Activated B cell treated with CpG ODN at 0.5 μM for 24 hours (primary cell): ENCODE measurements around the gene RPS6KA5. TPM values are rescaled to one million over a fixed set of nuclear protein-coding genes. Genes with fewer than 3 reads are reported as not detected.

Experiments
- ATAC-seq: fragments of 200-7000 bp; cut with Tn5 transposase; one replicate; pipeline ENCODE4 v1.10.0; 2021; ENCODE audit warnings: low read depth, mild to moderate bottlenecking, moderate library complexity
- CTCF ChIA-PET: fragments of 350-600 bp; sonication (Branson Sonifier 250); formaldehyde crosslinking; loops from one replicate; lab custom pipeline; 2021; ENCODE audit warnings: antibody characterized with exemption; lab: Charles Lee
- POLR2A ChIA-PET: fragments of 350-600 bp; sonication (Branson Sonifier 250); formaldehyde crosslinking; loops from one replicate; lab custom pipeline; 2021; ENCODE audit warnings: antibody characterized with exemption; lab: Charles Lee
- DNase-seq: peaks from one replicate; pipeline ENCODE4 v3.0.0; 2022
- H3K27ac Mint-ChIP-seq: one replicate; pipeline ENCODE4 v1.8.0; 2020; ENCODE audit warnings: mixed read lengths
- H3K27me3 Mint-ChIP-seq: one replicate; pipeline ENCODE4 v1.8.0; 2021; ENCODE audit warnings: mixed read lengths
- H3K36me3 Mint-ChIP-seq: one replicate; pipeline ENCODE4 v1.8.0; 2021; ENCODE audit warnings: low read depth, mixed read lengths
- H3K4me1 Mint-ChIP-seq: one replicate; pipeline ENCODE4 v1.8.0; 2021; ENCODE audit warnings: mixed read lengths
- H3K4me3 Mint-ChIP-seq: one replicate; pipeline ENCODE4 v1.8.0; 2020; ENCODE audit warnings: mild to moderate bottlenecking, mixed read lengths
- H3K9me3 Mint-ChIP-seq: one replicate; pipeline ENCODE4 v1.8.0; 2020; ENCODE audit warnings: mixed read lengths
- CTCF ChIP-seq: fragments of 200-600 bp; IDR thresholded peaks from one replicate; pipeline ENCODE4 v1.8.0; 2022; ENCODE audit warnings: antibody characterized with exemption, mild to moderate bottlenecking
- intact Hi-C: fragments of 100-400 bp; cut with micrococcal nuclease; formaldehyde crosslinking; loops from one replicate; pipeline ENCODE4 v1.15.1; 2024
- total RNA-seq: library from RNA; stranded (reverse); gene quantifications from 2 replicates; pipeline ENCODE4 v1.2.3, GENCODE V29; 2022

Gene RPS6KA5
- total RNA-seq, 1 donor from 2014 or later: 16.3 TPM

- ChIA-PET CTCF (interaction anchor here (1.5 kb wide), 1 partner anchor 12 kb away, joined by 11 read pairs; no protein-coding TSS in a partner anchor), POLR2A (no interaction called here)
- no peak for TF ChIP-seq CTCF
- Mint-ChIP-seq H3K27me3 (no peaks in the 10 kb centered on the region), H3K9me3 (no peaks in the 10 kb centered on the region), H3K27ac (no peak overlapping the region), H3K4me3 (no peak overlapping the region), H3K36me3 (peaks cover 41% of the 10 kb centered on the region), H3K4me1 (no peaks in the 10 kb centered on the region)
- intact Hi-C loops: no loop called here
- DNase-seq (no peak), ATAC-seq (no peak)
Observed at GRCh38 chr14:90890322-90891020, 170.0 kb downstream of the RPS6KA5 start.

GRCh38 chr14:90886297-90886815, 174.1 kb downstream of the RPS6KA5 start:
- no peak overlapping the region for H3K4me3 Mint-ChIP-seq
- DNase-seq: no peak
- ChIA-PET POLR2A (interaction anchor here (0.6 kb wide), 1 partner anchor 31 kb away, joined by 3 read pairs; no protein-coding TSS in a partner anchor), CTCF (interaction anchor here (0.9 kb wide), 1 partner anchor 291 kb away, joined by 3 read pairs; no protein-coding TSS in a partner anchor)
- H3K27me3 Mint-ChIP-seq: no peaks in the 10 kb centered on the region
- H3K4me1 Mint-ChIP-seq: no peaks in the 10 kb centered on the region
- no peak for TF ChIP-seq CTCF
- H3K27ac Mint-ChIP-seq: no peak overlapping the region
- ATAC-seq: no peak
- H3K36me3 Mint-ChIP-seq: peaks cover 39% of the 10 kb centered on the region
- H3K9me3 Mint-ChIP-seq: peaks cover 10% of the 10 kb centered on the region
- intact Hi-C loops: no loop called here

GRCh38 chr14:90883782-90884181, 176.7 kb downstream of the RPS6KA5 start:
- ChIA-PET CTCF (no interaction called here), POLR2A (no interaction called here)
- Mint-ChIP-seq H3K4me3 (no peak overlapping the region), H3K4me1 (no peaks in the 10 kb centered on the region), H3K9me3 (peaks cover 10% of the 10 kb centered on the region), H3K27ac (no peak overlapping the region), H3K27me3 (no peaks in the 10 kb centered on the region), H3K36me3 (peaks cover 40% of the 10 kb centered on the region)
- DNase-seq (no peak), ATAC-seq (no peak)
- intact Hi-C loops: no loop called here
- TF ChIP-seq CTCF: no peak

- Mint-ChIP-seq H3K9me3 (peaks cover 10% of the 10 kb centered on the region), H3K4me1 (no peaks in the 10 kb centered on the region), H3K4me3 (no peak overlapping the region), H3K27me3 (no peaks in the 10 kb centered on the region), H3K27ac (no peak overlapping the region), H3K36me3 (peaks cover 38% of the 10 kb centered on the region)
- POLR2A ChIA-PET: no interaction called here
- TF ChIP-seq CTCF: no peak
- no peak for DNase-seq
- CTCF ChIA-PET: no interaction called here
- intact Hi-C loops: no loop called here
- ATAC-seq: no peak
Observed at GRCh38 chr14:90883197-90883596, 177.2 kb downstream of the RPS6KA5 start.

GRCh38 chr14:90880282-90880681, 180.2 kb downstream of the RPS6KA5 start:
- H3K27ac Mint-ChIP-seq: no peak overlapping the region
- no peaks in the 10 kb centered on the region for H3K27me3 Mint-ChIP-seq
- CTCF ChIA-PET: no interaction called here
- DNase-seq (no peak), ATAC-seq (no peak)
- H3K4me3 Mint-ChIP-seq: no peak overlapping the region
- no peaks in the 10 kb centered on the region for H3K4me1 Mint-ChIP-seq
- POLR2A ChIA-PET: no interaction called here
- TF ChIP-seq CTCF: no peak
- peaks cover 55% of the 10 kb centered on the region for H3K36me3 Mint-ChIP-seq
- intact Hi-C loops: no loop called here
- peaks cover 10% of the 10 kb centered on the region for H3K9me3 Mint-ChIP-seq
